GM18511 (cell line): ENCODE measurements around the gene MEF2B.
"Not testable (repeated sequence)": the region's sequence is repeated elsewhere in the genome, so short reads cannot be mapped to it uniquely, and the experiment has no call there.

ENCODE experiments used
- ATAC-seq: cut with Tn5 transposase; IDR thresholded peaks from one replicate; pipeline ENCODE4 v1.9.1; 2021; ENCODE audit warnings: mild to moderate bottlenecking, moderate library complexity; ENCODE audit not compliant: unreplicated experiment

The MEF2B gene

GRCh38 chr19:19157808-19158207 lies 12.3 kb downstream of the MEF2B start:
- no peak for ATAC-seq

- peak; percentile 73 for ATAC-seq
Observed at GRCh38 chr19:19155495-19156219, 14.4 kb downstream of the MEF2B start.

GRCh38 chr19:19154768-19155494 lies 15.1 kb downstream of the MEF2B start:
- ATAC-seq = no peak

GRCh38 chr19:19152668-19153384 lies 17.2 kb downstream of the MEF2B start:
- ATAC-seq = no peak

GRCh38 chr19:19151418-19151817 lies 18.6 kb downstream of the MEF2B start:
- ATAC-seq = peak; percentile 65

- ATAC-seq = no peak
Observed at GRCh38 chr19:19149435-19149834, 20.6 kb downstream of the MEF2B start.

- ATAC-seq = not testable (repeated sequence)
Observed at GRCh38 chr19:19148504-19148903, 21.6 kb downstream of the MEF2B start.

GRCh38 chr19:19147344-19147743 lies 22.7 kb downstream of the MEF2B start:
- ATAC-seq = no peak

- no peak for ATAC-seq
Observed at GRCh38 chr19:19146865-19147264, 23.2 kb downstream of the MEF2B start.

- no peak for ATAC-seq
Observed at GRCh38 chr19:19145684-19146608, 24.1 kb downstream of the MEF2B start.

GRCh38 chr19:19145281-19145680 lies 24.8 kb downstream of the MEF2B start:
- no peak for ATAC-seq

GRCh38 chr19:19142347-19142746 lies 27.7 kb downstream of the MEF2B start:
- no peak for ATAC-seq

- ATAC-seq = no peak
Observed at GRCh38 chr19:19140476-19140875, 29.6 kb downstream of the MEF2B start.

GRCh38 chr19:19139876-19140229 lies 30.2 kb downstream of the MEF2B start:
- ATAC-seq = no peak

GRCh38 chr19:19138109-19138981 lies 31.7 kb downstream of the MEF2B start, which contains the start of gene TMEM161A:
TMEM161A (minus strand) TSS chr19:19138478; CDS start chr19:19138428, 50 bp downstream.
- peak; percentile 99 for ATAC-seq

GRCh38 chr19:19137556-19138108 lies 32.4 kb downstream of the MEF2B start:
- no peak for ATAC-seq

- not testable (repeated sequence) for ATAC-seq
Observed at GRCh38 chr19:19135713-19136112, 34.4 kb downstream of the MEF2B start.

- ATAC-seq = no peak
Observed at GRCh38 chr19:19134687-19135158, 35.3 kb downstream of the MEF2B start.

GRCh38 chr19:19133985-19134384 lies 36.1 kb downstream of the MEF2B start:
- ATAC-seq = no peak
